Left cardiac atrium (tissue), 4 donors: ENCODE data around the gene ZNF483. TPM values are rescaled to one million over a fixed set of nuclear protein-coding genes. Genes with fewer than 3 reads are reported as not detected.
A peak's percentile ranks its signal among the peaks of the same experiment; 100 is the strongest.
"Not testable (repeated sequence)": the region's sequence is repeated elsewhere in the genome, so short reads cannot be mapped to it uniquely, and the experiment has no call there.

Experiments
- ATAC-seq, 2 donors: fragments of 200-7000 bp; cut with Tn5 transposase; one replicate each; pipeline ENCODE4 v1.9.1; 2020; ENCODE audit warnings: mild to moderate bottlenecking in 2 of 2, moderate library complexity in 2 of 2
- DNase-seq: peaks from one replicate; pipeline ENCODE4 v3.0.0-alpha.2; 2020
- intact Hi-C, 2 donors: fragments of 100-400 bp; cut with DNase I; formaldehyde crosslinking; loops; one replicate each; pipeline versions ENCODE4 v1.14.1 to v1.15.1; 2022 to 2023
- total RNA-seq, 2 donors: library from RNA; stranded (reverse); fragmentation: NEBNext Ultra II Directional; extraction: Animal tissue kit (Norgen Biotek cat#: 25700); gene quantifications; one replicate each; pipeline ENCODE4 v1.2.1, GENCODE V29; 2021
- donor health status: DM: no; HTN: yes; CAD: no.
- donor health status: DM: no; HTN: yes; CAD: no; lungs with severe emphysema.
- donor health status: DM: yes; HTN: yes; CAD: no.
- donor health status: Dilated cardiomyopathy.

The ZNF483 gene
- total RNA-seq, 2 donors from 2014 or later, result 6.0 to 7.4 TPM

- DNase-seq, result no peak
- intact Hi-C loops, result no loop called here
- no peak for ATAC-seq
Observed at GRCh38 chr9:111601237-111602018, 76.4 kb downstream of the ZNF483 start.

- intact Hi-C loops, result no loop called here
Observed at GRCh38 chr9:111603041-111603440, 78.1 kb downstream of the ZNF483 start.

GRCh38 chr9:111604054-111604615, 79.2 kb downstream of the ZNF483 start:
- intact Hi-C loops, result no loop called here
- no peak for DNase-seq
- no peak for ATAC-seq

More at GRCh38 chr9:111603041-111603440, 78.1 kb downstream of the ZNF483 start:
- no peak for ATAC-seq
- DNase-seq, result no peak

- DNase-seq (no peak), ATAC-seq (no peak)
- intact Hi-C loops, result no loop called here
Observed at GRCh38 chr9:111605041-111605559, 80.1 kb downstream of the ZNF483 start.

- DNase-seq, result no peak
- intact Hi-C loops, result no loop called here
- ATAC-seq, result no peak
Observed at GRCh38 chr9:111610149-111610548, 85.2 kb downstream of the ZNF483 start.

GRCh38 chr9:111610845-111611244, 85.9 kb downstream of the ZNF483 start:
- DNase-seq (no peak), ATAC-seq (no peak)
- intact Hi-C loops, result no loop called here

- no peak for DNase-seq
- no peak for ATAC-seq
- intact Hi-C loops, result no loop called here
Observed at GRCh38 chr9:111613436-111614040, 88.6 kb downstream of the ZNF483 start.

GRCh38 chr9:111615928-111616327, 90.9 kb downstream of the ZNF483 start:
- intact Hi-C loops, result no loop called here
- DNase-seq, result no peak
- no peak for ATAC-seq

- DNase-seq, ATAC-seq, intact Hi-C loops: not testable (repeated sequence)
Observed at GRCh38 chr9:111617349-111617748, 92.4 kb downstream of the ZNF483 start.

GRCh38 chr9:111621895-111622480, 97.0 kb downstream of the ZNF483 start:
- ATAC-seq (peak; percentile 65 to 85), DNase-seq (no peak)
- intact Hi-C loops, result loop anchor here in 1 of 2 donors (1.0 kb wide), 1 partner anchor 23 kb away; the partner anchor contains the start of gene PTGR1

- DNase-seq, result peak; percentile 38
- ATAC-seq, result peak in 1 of 2 donors; percentile 64
- intact Hi-C loops, result no loop called here
Observed at GRCh38 chr9:111622626-111623025, 97.6 kb downstream of the ZNF483 start.

Other genes with a start within 250 kb of the ZNF483 start
- not detected for gene OR2K2, start 195.0 kb upstream of the ZNF483 start, total RNA-seq
- 10 to 100 TPM; 81.9 to 87.8 TPM for gene ECPAS, start 40.8 kb upstream of the ZNF483 start, total RNA-seq
- gene PTGR1, start 74.5 kb downstream of the ZNF483 start, total RNA-seq, result 10 to 100 TPM; 37.5 to 46.3 TPM
- gene DNAJC25, start 106.2 kb downstream of the ZNF483 start, total RNA-seq, result 1 to 10 TPM; 6.3 to 8.4 TPM
- gene GNG10, start 136.4 kb downstream of the ZNF483 start, total RNA-seq, result 10 to 100 TPM; 29.8 to 34.7 TPM